SK-N-SH treated with all-trans-retinoic acid at 6 μM for 48 hours (cell line): ENCODE data around the gene KCNJ9.

Experiments
- ATAC-seq: fragments of 200-7000 bp; cut with Tn5 transposase; 3 replicates; pipeline ENCODE4 v1.9.1; 2020; ENCODE audit warnings: mild to moderate bottlenecking, moderate library complexity
- ARNTL ChIP-seq: fragments of 450-650 bp; formaldehyde crosslinking; IDR thresholded peaks from 2 replicates; pipeline ENCODE4 v1.5.0; 2020; ENCODE audit warnings: low read depth, mild to moderate bottlenecking, moderate library complexity, borderline replicate concordance
- BACH2 ChIP-seq: fragments of 250-450 bp; sonication (Bioruptor Pico); IDR thresholded peaks from 2 replicates; pipeline ENCODE4 v1.9.0; 2021; ENCODE audit warnings: mild to moderate bottlenecking, borderline replicate concordance
- CSDC2 ChIP-seq: fragments of 250-450 bp; sonication (Bioruptor Pico); IDR thresholded peaks from 2 replicates; pipeline ENCODE4 v1.5.0; 2020; ENCODE audit warnings: mild to moderate bottlenecking, moderate library complexity
- CSRNP3 ChIP-seq: fragments of 250-450 bp; sonication (Bioruptor Pico); IDR thresholded peaks from 2 replicates; pipeline ENCODE4 v1.5.1; 2021; ENCODE audit warnings: mild to moderate bottlenecking, moderate library complexity
- GLIS3 ChIP-seq: fragments of 250-450 bp; sonication (Bioruptor Pico); IDR thresholded peaks from 2 replicates; pipeline ENCODE4 v1.5.0; 2020; ENCODE audit warnings: mild to moderate bottlenecking, moderate library complexity
- ISL1 ChIP-seq: fragments of 250-450 bp; sonication (Bioruptor Pico); IDR thresholded peaks from 2 replicates; pipeline ENCODE4 v2.1.2; 2022; ENCODE audit warnings: mild to moderate bottlenecking, moderate library complexity
- PATZ1 ChIP-seq: fragments of 250-450 bp; sonication (Bioruptor Pico); IDR thresholded peaks from 2 replicates; pipeline ENCODE4 v1.8.0; 2020; ENCODE audit warnings: mild to moderate bottlenecking, moderate library complexity, borderline replicate concordance
- POU6F1 ChIP-seq: fragments of 250-450 bp; sonication (Bioruptor Pico); IDR thresholded peaks from 2 replicates; pipeline ENCODE4 v1.8.0; 2021; ENCODE audit warnings: low read depth, mild to moderate bottlenecking, moderate library complexity, borderline replicate concordance
- PPARA ChIP-seq: fragments of 250-450 bp; sonication (Bioruptor Pico); IDR thresholded peaks from 2 replicates; pipeline ENCODE4 v1.5.0; 2020; ENCODE audit warnings: mild to moderate bottlenecking, borderline replicate concordance
- SNAI2 ChIP-seq: fragments of 250-450 bp; sonication (Bioruptor Pico); IDR thresholded peaks from 2 replicates; pipeline ENCODE4 v1.5.0; 2020; ENCODE audit warnings: mild to moderate bottlenecking, moderate library complexity
- TCF4 ChIP-seq: fragments of 250-450 bp; sonication (Bioruptor Pico); IDR thresholded peaks from 2 replicates; pipeline ENCODE4 v1.8.0; 2021; ENCODE audit warnings: mild to moderate bottlenecking, moderate library complexity, borderline replicate concordance
- TOX ChIP-seq: fragments of 250-450 bp; sonication (Bioruptor Pico); IDR thresholded peaks from 2 replicates; pipeline ENCODE4 v1.8.0; 2021; ENCODE audit warnings: mild to moderate bottlenecking, moderate library complexity, borderline replicate concordance
- TSHZ2 ChIP-seq: fragments of 250-450 bp; sonication (Bioruptor Pico); IDR thresholded peaks from 2 replicates; pipeline ENCODE4 v1.5.0; 2020; ENCODE audit warnings: mild to moderate bottlenecking, moderate library complexity
- ZC3H10 ChIP-seq: fragments of 250-450 bp; sonication (Bioruptor Pico); IDR thresholded peaks from 2 replicates; pipeline ENCODE4 v1.5.1; 2021; ENCODE audit warnings: mild to moderate bottlenecking, moderate library complexity
- ZFP3 ChIP-seq: fragments of 250-450 bp; sonication (Bioruptor Pico); IDR thresholded peaks from 2 replicates; pipeline ENCODE4 v1.5.0; 2020; ENCODE audit warnings: mild to moderate bottlenecking, moderate library complexity
- ZFP30 ChIP-seq: fragments of 450-650 bp; formaldehyde crosslinking; IDR thresholded peaks from 2 replicates; pipeline ENCODE4 v1.5.0; 2022; ENCODE audit warnings: mild to moderate bottlenecking, moderate library complexity
- ZNF565 ChIP-seq: fragments of 450-650 bp; formaldehyde crosslinking; conservative IDR thresholded peaks from 2 replicates; pipeline ENCODE4 v1.5.0; 2020; ENCODE audit warnings: low read depth, mild to moderate bottlenecking, moderate library complexity
- ZNF8 ChIP-seq: fragments of 450-650 bp; formaldehyde crosslinking; IDR thresholded peaks from 2 replicates; pipeline ENCODE4 v1.5.0; 2020; ENCODE audit warnings: mild to moderate bottlenecking, moderate library complexity
- TF ChIP-seq, protein P1 (sequence below): fragments of 250-450 bp; sonication (Bioruptor Pico); IDR thresholded peaks from 2 replicates; pipeline ENCODE4 v1.5.1; 2020; ENCODE audit warnings: low read depth, mild to moderate bottlenecking, moderate library complexity

The KCNJ9 gene

DNA sequence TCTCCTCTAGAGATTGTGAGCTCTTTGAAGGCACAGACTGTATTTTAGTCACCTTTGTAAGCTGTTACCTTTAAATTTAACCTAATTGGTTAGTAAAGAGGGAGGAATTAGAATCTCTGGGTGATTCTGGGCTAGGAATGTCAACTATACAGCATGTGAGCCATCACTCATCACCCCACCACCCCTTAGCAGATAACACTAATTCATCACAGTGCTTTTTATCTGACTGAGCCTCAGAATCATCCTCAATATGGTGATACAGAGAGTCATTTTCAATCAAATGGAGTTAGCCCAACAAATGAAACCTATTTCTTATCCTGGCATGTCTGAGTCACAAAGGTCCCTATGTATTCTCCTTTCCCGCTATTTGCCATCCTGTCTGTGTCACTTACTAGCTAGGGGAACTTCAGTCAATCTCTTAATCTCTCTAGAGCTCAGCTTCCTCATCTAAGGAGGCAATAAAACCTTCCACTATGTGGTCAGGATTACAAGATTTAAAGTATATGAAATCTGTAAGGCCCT lies 24.6 kb upstream of the KCNJ9 start:
- TF ChIP-seq ZNF8 (CRISPR knock-in tag): no peak
- TF ChIP-seq ARNTL (CRISPR knock-in tag): no peak
- TF ChIP-seq CSRNP3: no peak
- no peak for TF ChIP-seq ZFP3 (CRISPR knock-in tag)
- TF ChIP-seq POU6F1 (CRISPR knock-in tag): no peak
- no peak for TF ChIP-seq BACH2 (CRISPR knock-in tag)
- TF ChIP-seq ISL1 (CRISPR knock-in tag): no peak
- no peak for TF ChIP-seq ZC3H10 (CRISPR knock-in tag)
- TF ChIP-seq, all 23 proteins: peak for 0

DNA sequence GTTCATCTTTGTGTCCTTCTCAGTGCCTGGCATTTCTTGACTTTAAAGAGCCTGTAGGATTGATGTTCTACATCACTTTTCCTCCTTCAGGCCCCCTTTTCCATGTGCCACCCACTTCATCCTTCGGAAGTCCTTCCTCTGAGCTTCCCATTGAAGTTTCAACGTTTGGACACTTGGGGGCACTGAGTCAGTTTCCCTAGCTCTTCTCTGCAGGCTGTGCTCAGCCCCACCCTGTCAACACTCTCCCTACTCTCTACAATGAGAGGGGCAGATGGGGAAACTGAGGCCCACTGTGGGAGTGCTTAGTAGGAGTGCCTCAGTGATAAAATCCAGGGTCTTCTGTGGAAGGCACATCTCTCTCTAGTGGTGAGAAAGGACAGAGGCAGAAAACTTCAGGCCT lies 23.3 kb upstream of the KCNJ9 start:
- peak; percentile 50 for ATAC-seq
- no peak for TF ChIP-seq BACH2 (CRISPR knock-in tag)
- no peak for TF ChIP-seq ISL1 (CRISPR knock-in tag)
- no peak for TF ChIP-seq POU6F1 (CRISPR knock-in tag)
- no peak for TF ChIP-seq GLIS3 (CRISPR knock-in tag)
- TF ChIP-seq CSRNP3: no peak
- no peak for TF ChIP-seq ZNF8 (CRISPR knock-in tag)
- no peak for TF ChIP-seq SNAI2 (CRISPR knock-in tag)
- TF ChIP-seq, protein P1, sequence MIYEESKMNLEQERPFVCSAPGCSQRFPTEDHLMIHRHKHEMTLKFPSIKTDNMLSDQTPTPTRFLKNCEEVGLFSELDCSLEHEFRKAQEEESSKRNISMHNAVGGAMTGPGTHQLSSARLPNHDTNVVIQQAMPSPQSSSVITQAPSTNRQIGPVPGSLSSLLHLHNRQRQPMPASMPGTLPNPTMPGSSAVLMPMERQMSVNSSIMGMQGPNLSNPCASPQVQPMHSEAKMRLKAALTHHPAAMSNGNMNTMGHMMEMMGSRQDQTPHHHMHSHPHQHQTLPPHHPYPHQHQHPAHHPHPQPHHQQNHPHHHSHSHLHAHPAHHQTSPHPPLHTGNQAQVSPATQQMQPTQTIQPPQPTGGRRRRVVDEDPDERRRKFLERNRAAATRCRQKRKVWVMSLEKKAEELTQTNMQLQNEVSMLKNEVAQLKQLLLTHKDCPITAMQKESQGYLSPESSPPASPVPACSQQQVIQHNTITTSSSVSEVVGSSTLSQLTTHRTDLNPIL (CRISPR knock-in tag): no peak
- TF ChIP-seq CSDC2 (CRISPR knock-in tag): no peak
- no peak for TF ChIP-seq TSHZ2 (CRISPR knock-in tag)
- no peak for TF ChIP-seq TCF4 (CRISPR knock-in tag)
- no peak for TF ChIP-seq ZNF565 (CRISPR knock-in tag)
- no peak for TF ChIP-seq ZFP30 (CRISPR knock-in tag)
- TF ChIP-seq PATZ1 (CRISPR knock-in tag): no peak
- TF ChIP-seq TOX (CRISPR knock-in tag): no peak
- TF ChIP-seq ZC3H10 (CRISPR knock-in tag): no peak
- no peak for TF ChIP-seq PPARA

More for the DNA sequence above, 24.6 kb upstream of the KCNJ9 start:
- ATAC-seq: no peak
